CD4-positive, alpha-beta T cell treated with Interleukin-6 at 100 ng/mL for 8 hours (primary cell): ENCODE results near the gene CYP2J2.
"Not testable (repeated sequence)": the region's sequence is repeated elsewhere in the genome, so short reads cannot be mapped to it uniquely, and the experiment has no call there.

ENCODE experiments used
- DNase-seq: peaks from one replicate; pipeline ENCODE4 v3.0.0-alpha.2; 2020; ENCODE audit warnings: mixed read lengths, low spot score

Gene CYP2J2

GRCh38 chr1:59866462-59866861, 60.1 kb downstream of the CYP2J2 start:
- DNase-seq, result no peak

GRCh38 chr1:59857679-59858354, 68.8 kb downstream of the CYP2J2 start:
- no peak for DNase-seq

- DNase-seq, result no peak
Observed at GRCh38 chr1:59856725-59857338, 69.7 kb downstream of the CYP2J2 start.

GRCh38 chr1:59855297-59855696, 71.3 kb downstream of the CYP2J2 start:
- DNase-seq, result not testable (repeated sequence)

GRCh38 chr1:59852117-59852516, 74.5 kb downstream of the CYP2J2 start:
- no peak for DNase-seq

GRCh38 chr1:59846895-59847282, 79.7 kb downstream of the CYP2J2 start:
- no peak for DNase-seq

- DNase-seq, result no peak
Observed at GRCh38 chr1:59846209-59846894, 80.2 kb downstream of the CYP2J2 start.

GRCh38 chr1:59845091-59845490, 81.5 kb downstream of the CYP2J2 start:
- no peak for DNase-seq
